Stimulated activated naive CD4-positive, alpha-beta T cell treated with Interleukin-2 at 50 U/mL for 16 hours (primary cell): ENCODE results near the gene CCDC91.
"Not testable (repeated sequence)": the region's sequence is repeated elsewhere in the genome, so short reads cannot be mapped to it uniquely, and the experiment has no call there.

Experiments used
- DNase-seq: peaks from one replicate; lab custom pipeline; 2025; lab: John Stamatoyannopoulos, UW

CCDC91 gene

GRCh38 chr12:28294300-28294699 is 104.0 kb downstream of the CCDC91 start:
- no peak for DNase-seq

- DNase-seq: no peak
These were observed 106.0 kb downstream of the CCDC91 start for GRCh38 chr12:28296287-28296686.

- no peak for DNase-seq
These were observed 112.9 kb downstream of the CCDC91 start for GRCh38 chr12:28303192-28303591.

GRCh38 chr12:28306535-28306934 is 116.3 kb downstream of the CCDC91 start:
- no peak for DNase-seq

- no peak for DNase-seq
These were observed 118.6 kb downstream of the CCDC91 start for GRCh38 chr12:28308891-28309290.

GRCh38 chr12:28313631-28314030 is 123.4 kb downstream of the CCDC91 start:
- no peak for DNase-seq

- no peak for DNase-seq
These were observed 125.8 kb downstream of the CCDC91 start for GRCh38 chr12:28316049-28316448.

- DNase-seq: no peak
These were observed 128.0 kb downstream of the CCDC91 start for GRCh38 chr12:28318273-28318672.

- DNase-seq: no peak
These were observed 130.1 kb downstream of the CCDC91 start for GRCh38 chr12:28320353-28320752.

- DNase-seq: no peak
These were observed 137.5 kb downstream of the CCDC91 start for GRCh38 chr12:28327722-28328121.

GRCh38 chr12:28328967-28329366 is 138.7 kb downstream of the CCDC91 start:
- DNase-seq: no peak

- DNase-seq: not testable (repeated sequence)
These were observed 139.5 kb downstream of the CCDC91 start for GRCh38 chr12:28329727-28330126.

- not testable (repeated sequence) for DNase-seq
These were observed 140.0 kb downstream of the CCDC91 start for GRCh38 chr12:28330232-28330631.

- DNase-seq: no peak
These were observed 140.9 kb downstream of the CCDC91 start for GRCh38 chr12:28331130-28331529.

GRCh38 chr12:28340261-28341045 is 150.2 kb downstream of the CCDC91 start:
- DNase-seq: no peak

- DNase-seq: no peak
These were observed 153.5 kb downstream of the CCDC91 start for GRCh38 chr12:28343713-28344112.

GRCh38 chr12:28346567-28346966 is 156.3 kb downstream of the CCDC91 start:
- DNase-seq: no peak

GRCh38 chr12:28349196-28349595 is 158.9 kb downstream of the CCDC91 start:
- DNase-seq: no peak

GRCh38 chr12:28350502-28350901 is 160.2 kb downstream of the CCDC91 start:
- no peak for DNase-seq

GRCh38 chr12:28351414-28351813 is 161.2 kb downstream of the CCDC91 start:
- no peak for DNase-seq

GRCh38 chr12:28355161-28355560 is 164.9 kb downstream of the CCDC91 start:
- no peak for DNase-seq

GRCh38 chr12:28360253-28360652 is 170.0 kb downstream of the CCDC91 start:
- no peak for DNase-seq

GRCh38 chr12:28367326-28367725 is 177.1 kb downstream of the CCDC91 start:
- DNase-seq: no peak

GRCh38 chr12:28367993-28368392 is 177.7 kb downstream of the CCDC91 start:
- DNase-seq: no peak
